CD4-positive, alpha-beta T cell treated with Interleukin-17A for 4 hours (primary cell): Measurements from ENCODE around the gene VIPR2.
"Not testable (repeated sequence)": the region's sequence is repeated elsewhere in the genome, so short reads cannot be mapped to it uniquely, and the experiment has no call there.

Experiments
- DNase-seq: peaks from one replicate; pipeline ENCODE4 v3.0.0-alpha.2; 2020; ENCODE audit warnings: mixed read lengths

The VIPR2 gene

DNA sequence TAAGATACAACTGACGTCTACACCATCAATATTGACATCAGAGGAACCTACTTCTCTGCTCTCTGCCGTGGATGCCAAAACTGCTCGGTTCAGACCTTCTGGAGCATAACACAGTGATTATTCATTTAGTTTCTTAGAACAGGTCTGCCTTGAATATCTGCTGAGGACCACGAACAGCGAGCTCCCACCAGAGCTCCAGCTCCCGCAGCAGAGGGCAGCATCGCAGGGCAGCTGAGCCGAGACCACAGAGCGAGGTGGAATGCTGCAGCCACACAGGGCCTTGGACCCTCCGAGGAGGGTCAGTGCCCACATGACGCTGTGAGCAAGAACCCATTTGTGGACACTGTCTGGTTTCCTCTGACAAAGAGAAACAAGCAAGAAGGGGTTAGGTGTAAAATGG, 6.8 kb downstream of the VIPR2 start:
- DNase-seq = no peak

DNA sequence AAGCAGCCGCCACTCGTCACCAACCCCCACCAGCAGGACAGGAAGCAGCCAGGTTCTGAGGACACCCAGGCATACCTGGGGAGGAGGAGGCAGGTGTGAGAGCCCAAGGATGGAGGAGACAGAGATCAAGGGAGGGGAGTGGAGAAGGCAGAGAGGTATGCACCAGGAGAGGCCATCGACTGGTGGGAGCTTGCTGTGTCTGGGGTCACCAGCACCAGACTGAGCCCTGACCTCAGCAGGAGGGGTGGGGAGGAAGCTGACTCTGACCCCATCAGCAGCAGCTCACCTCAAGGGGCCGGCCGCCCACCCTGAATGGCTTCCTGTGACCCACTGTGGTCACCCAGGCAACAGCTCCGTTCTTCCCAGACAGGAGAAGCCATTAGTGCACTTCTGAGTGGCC, 7.8 kb downstream of the VIPR2 start:
- no peak for DNase-seq

DNA sequence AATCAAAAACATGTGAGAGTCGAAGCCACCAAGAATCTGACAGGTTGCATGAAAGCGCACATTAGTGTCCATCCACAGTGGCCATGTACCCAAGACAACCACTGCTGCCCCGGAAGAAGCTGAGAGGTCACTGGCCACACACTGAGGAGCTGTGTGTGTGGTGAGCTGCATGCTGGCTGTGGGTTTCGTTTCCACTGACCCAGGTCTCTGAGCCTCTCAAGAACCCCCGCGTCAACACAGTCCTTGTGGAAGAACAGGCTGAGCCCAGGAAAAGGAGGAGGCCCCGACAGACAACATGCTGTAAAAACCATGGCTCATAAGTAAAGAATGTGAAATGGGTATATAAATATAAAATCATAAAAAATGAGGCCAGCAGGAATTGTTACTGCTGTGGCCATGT, 8.2 kb downstream of the VIPR2 start:
- DNase-seq = no peak

DNA sequence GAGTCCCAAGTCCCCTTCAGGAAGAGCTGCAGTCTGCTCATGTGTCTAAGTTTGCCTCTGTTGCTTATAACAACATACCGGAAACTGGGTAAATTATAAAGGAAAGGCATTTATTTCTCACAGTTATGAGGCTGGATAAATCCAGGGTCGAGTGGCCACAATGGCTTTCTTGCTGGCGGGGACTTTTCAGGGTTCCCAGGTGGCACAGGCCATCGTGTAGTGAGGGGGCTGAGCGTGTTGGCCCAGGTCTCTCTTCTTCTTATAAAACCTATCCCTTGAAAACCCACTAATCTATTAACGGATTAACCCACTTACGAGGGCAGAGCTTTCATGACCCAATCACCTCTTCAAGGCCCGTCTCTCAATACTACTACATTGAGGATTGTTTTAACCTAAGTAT, 8.7 kb downstream of the VIPR2 start:
- no peak for DNase-seq

DNA sequence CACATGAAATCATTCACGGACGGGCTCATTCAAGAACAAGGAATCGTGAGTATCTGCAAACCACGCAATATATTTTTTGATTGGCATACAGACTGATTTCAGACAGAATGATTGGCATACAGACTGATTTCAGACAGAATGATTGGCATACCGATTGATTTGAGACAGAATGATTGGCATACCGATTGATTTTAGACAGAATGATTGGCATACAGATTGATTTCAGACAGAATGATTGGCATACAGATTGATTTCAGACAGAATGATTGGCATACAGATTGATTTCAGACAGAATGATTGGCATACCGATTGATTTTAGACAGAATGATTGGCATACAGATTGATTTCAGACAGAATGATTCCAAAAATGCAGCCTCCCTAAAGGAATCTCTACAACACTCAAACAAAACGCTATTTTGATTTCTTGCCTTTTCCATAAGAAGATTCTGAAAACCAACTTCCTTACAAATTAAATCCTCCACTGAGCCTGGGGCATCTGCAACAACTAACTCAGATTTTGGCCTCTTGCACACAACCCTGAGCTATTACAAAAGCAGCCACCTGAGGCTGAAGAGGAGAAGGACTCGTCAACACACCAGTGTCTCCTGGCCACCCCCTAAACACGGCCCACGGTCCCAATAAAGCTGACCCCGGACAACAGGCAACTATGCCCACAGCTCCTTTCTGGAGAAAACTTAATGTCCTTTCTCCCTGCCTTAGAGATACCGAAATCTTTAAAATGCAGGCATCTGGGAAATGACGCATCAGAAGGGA, 11.8 kb downstream of the VIPR2 start:
- not testable (repeated sequence) for DNase-seq

DNA sequence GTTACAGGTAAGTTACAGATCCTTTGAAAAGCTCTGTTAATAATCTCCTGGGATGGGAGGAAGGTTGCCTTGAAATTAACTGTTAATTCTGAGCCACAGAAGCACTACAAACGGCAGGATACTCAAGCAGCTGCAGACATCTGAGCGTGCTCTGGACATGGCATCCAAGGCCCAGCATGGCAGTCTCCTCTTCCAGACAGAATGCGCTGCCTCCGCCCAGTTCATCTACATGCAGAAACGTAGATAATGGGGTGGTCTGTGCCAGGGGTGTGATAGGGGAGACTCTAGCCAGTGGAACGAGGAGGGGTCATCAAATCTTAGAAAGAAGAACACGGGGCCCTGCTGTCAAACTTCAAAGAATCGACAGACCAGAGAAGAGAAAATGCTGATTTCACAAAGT, 13.8 kb downstream of the VIPR2 start:
- no peak for DNase-seq

DNA sequence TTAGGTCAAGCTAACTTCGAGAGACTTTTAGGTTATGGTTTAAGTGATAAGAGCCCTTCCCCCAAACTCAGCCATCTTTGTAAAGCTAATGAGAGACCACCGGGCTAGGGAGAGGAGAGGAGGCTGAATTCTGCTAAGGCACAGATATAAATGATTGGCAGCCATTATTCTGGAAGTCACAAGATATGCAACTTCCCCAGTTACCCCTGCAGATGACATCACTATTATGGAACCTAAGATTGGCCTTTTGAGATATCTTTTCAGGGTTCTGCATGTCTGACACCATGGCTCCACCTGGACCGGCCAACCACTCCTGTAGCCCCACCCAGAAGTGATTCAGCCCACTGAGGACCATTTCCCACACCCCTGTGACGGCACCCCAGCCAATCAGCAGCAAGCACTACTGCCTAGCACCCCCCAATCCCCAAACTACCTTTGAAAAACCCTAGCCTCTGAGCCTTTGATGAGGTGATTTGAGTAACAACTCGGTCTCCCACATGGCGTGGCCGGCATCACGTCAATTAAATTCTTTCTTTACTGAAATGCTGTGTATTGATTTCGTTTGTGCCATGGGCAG, 14.4 kb downstream of the VIPR2 start:
- DNase-seq = no peak

DNA sequence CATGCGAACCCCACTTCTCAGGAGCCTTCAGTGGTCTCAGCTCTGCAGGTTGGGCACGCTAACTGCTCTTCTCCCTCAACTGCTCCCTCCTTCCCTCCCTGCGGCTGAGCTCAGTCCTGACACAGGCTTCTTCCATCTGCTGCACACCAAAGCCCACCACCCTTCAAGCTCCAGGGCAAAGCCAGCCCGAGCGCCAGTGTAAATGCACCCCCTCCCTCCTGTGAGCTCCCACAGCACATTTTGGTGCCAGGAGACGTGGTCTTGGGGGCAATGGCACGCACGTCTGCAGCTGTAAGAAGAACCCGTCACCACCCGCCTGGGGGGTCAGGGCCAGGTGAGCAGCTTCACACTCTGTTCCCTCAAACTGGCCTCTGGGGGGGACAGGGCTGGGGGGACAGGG, 15.9 kb downstream of the VIPR2 start:
- no peak for DNase-seq

DNA sequence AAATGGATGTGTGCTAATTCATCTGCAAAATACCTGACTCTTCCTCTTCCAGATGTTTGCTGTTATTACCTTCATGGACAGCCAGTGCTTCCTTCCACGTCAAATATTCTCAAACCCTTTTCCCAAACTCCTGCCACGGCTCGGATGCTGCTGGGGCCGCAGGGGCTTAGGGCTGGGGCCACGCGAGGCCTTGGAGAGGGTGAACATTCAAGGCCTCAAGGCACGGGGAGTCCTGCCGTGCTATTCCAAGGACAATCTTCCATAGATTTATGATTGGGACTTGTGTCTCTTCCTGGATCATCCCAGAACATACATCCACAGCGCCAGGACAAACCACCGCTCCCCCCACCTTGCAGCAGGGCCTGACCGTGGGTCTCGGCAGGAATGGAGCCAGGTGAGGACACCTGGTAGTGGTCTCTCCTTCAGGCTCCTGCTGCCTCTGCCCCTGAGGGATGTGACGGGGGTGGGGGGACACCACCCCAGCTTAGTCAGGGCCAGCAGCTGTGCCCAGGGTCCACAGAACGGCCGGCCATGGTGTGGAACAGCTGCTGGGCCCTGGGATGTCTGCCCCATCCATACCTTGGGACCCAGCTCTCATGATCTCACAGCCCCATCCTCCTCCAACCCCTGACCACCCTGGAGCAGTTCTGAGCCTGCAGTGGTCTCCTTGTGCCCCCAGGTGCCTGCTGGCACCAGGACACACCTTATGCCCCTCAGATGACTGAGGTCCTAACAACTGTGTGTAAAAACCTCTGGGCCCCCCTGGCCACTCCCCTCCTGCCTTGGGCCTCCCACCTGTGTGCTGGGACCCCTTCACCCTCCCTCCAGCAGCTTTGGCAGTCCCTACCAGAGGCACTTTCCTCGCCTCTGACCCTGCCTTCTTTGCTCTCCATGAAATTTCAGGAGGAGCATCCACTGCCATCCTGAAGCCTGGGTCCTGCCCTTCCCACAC, 16.7 kb downstream of the VIPR2 start:
- no peak for DNase-seq

DNA sequence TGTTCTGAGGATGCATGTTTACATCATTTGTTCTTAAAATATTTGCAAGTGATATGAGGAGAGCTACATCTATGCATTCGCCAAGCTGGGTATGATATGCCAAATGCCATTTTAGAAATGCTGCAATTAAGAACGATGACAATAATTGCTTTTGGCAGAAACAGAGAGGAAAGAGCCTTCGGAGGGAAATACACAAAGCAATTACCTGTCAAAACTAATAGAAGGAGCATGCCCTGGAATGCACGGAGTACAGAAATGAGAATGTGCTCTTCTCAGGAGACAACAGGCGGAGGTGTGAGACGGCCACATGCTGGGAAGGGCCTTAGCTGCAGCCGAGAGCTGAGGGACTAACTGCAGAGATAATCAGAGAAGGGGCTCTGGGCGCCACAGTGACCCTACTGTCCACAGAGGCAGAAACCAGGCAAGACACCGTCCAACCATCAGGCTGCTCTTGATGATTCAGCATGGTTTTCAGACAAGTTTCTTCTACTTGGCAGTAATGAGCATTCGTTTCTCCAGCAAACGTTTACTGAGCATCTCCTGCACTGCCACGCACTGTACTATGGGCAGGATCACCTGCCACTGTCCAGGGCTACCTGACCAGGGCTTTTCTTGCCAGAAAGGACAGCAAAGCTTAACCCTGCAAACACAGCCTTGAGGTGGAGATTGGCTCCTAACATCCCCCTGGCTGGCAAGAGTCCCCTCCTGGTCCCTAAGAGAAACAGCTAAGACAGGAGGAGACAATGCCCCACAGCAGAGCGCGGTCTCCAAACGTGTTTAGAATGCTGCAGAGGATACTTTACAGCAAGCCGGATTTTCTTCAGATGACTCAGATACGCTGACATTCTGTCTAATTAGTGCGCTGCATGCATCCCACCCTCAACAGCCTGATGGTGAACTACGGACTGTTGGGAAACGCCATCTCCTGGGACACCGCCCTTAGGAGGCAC, 18.1 kb downstream of the VIPR2 start:
- DNase-seq = no peak

DNA sequence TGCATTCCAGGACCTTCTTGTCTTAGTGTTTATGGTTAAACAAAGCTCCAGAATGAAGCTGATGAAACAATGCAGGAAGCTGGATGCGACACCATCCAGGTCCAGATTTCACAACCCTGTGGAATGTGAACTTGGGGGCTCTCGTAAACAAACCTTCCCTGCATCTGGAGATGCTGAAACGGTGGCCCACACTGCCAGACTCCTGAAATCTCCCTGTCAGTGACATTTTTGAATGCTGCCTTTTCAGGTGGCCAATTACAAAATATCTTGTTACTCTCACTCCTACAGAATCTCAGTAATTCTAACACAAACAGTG, 18.8 kb downstream of the VIPR2 start:
- DNase-seq = no peak

DNA sequence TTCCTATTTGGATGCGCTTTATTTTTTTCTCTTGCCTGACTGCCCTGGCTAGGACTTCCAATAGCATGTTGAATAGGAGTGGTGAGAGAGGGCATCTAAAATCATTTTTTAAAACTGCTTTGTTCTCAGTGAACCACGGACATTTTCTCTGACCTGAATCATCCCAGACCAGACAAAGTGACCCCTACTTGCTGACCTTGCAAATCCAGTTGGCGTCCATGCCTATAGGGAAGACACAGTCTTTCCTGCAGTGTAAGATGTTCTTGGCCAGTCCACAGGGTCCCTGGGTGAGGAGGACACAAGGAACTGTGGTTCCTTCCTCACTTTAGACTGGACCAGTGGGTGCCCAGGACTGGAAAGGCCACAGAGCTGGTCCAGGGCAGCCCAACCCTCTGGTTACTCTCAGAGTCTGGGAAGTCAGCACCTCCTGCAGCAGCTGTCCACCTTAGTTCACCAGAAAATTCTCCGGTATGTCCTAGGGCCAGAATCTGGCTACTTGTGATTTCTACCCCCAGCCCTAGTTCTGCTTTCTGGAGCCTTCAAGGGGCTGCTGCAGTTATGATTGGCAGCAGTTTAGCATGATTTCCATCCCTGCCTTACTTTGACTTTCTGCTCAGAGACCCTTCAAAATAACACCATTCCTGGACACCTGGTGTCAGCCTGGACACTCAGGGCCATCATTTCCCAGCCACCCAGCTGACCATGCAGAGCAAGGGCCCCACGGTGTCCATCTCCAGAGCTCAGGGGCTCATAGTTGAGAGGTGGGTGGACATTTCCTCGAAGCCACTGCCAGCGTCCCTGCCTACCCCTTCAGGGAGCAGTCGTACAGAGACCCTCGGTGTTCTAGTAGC, 19.3 kb downstream of the VIPR2 start:
- no peak for DNase-seq

DNA sequence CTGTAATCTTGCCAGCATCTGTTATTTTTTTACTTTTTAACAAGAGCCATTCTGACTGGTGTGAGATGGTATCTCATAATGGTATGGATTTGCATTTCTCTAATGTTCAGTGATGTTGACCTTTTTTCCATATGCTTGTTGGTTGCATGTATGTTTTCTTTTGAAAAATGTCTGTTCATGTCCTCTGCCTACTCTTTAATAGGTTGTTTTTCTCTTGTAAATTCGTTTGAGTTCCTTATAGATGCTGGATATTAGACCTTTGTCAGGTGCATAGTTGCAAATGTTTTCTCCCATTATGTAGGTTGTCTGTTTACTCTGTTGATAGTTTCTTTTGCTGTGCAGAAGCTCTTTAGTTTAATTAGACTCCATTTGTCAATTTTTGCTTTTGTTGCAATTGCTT, 20.9 kb downstream of the VIPR2 start:
- not testable (repeated sequence) for DNase-seq

DNA sequence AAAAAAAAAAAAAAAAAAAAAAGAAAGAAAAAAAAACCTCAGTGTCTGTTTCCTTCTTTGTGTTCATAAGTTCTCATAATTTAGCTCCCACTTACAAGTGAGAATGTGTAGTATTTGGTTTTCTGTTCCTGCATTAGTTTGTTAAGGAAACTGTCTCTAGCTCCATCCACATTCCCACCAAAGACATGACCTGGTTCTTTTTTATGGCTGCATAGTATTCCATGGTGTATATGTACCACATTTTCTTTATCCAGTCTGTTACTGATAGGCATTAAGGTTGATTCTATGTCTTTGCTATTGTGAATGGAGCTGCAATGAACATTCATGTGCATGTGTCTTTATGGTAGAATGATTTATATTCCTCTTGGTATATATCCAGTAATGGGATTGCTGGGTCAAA, 21.4 kb downstream of the VIPR2 start:
- not testable (repeated sequence) for DNase-seq

DNA sequence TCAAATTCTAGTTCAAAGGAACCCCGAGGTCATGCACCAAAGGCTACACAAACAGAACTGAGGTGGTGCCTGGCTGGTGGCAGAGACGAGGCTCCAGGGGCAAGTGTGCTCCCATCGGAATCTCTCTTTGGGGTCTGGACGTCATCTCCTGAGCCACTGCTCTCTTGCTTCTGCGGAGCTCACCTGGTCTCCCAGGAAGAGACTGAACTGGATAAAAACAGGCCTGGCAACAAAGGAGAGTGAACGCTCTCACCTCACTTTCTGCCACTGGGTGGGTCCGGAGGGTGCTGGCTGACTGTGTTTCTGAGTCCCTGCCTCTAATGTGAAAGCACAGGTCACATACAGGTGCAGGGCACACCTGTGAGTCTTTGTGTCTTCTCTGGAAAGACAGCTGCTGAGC, 22.4 kb downstream of the VIPR2 start:
- no peak for DNase-seq

DNA sequence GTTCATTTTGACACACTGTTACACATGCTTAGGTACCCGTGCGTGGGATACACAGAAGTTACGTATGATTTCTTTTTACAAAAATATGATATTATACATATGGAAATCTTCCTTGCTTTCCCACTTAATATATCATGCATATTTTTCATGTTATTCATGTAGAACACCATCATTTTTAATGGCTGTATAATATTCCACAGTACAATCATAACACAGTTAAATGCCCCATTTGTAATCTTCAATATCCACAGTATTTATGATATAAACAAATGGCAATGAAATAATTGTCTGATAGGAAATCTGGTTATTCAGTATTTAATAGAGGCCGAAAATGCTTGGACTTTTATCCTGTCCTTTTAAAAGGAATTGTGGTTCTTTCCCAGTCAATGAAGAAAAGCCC, 23.2 kb downstream of the VIPR2 start:
- DNase-seq = no peak

DNA sequence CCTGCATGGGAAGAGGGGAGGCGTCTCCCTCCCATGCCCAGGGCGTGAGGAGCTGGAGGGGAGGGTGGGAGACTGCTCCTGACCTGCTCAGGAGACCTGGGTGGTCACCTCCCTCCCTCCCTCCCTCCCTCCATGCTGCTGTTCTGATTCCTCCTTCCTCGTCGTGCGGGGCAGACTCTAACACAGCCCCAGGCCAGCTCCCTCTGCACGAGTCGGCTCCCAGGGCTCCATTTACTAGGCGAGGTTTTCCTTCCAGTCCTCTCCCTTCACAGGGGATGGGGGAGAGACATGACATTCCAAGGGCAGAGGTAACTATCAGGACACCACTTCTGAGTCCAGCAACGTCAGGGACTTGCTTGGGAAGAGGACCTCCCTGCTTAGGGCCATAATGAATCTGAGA, 23.6 kb downstream of the VIPR2 start:
- no peak for DNase-seq

DNA sequence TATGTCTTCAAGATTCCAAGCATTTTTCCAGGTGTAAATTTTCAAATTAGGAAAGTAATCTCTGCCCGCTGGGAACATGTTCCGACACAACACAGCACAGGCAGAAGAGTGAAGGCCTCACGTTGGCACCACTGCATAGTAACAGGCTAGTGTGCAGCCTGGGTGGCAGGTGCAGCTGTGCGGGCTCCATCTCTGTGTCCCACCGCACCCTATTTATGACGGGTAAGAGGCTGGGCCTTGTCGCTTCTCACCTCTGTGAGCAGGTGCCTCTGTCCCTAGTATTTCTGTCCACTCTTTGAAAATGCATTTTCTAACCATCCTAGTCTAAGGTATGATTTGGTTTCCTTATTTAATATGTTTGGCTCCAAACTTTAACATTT, 24.1 kb downstream of the VIPR2 start:
- no peak for DNase-seq

DNA sequence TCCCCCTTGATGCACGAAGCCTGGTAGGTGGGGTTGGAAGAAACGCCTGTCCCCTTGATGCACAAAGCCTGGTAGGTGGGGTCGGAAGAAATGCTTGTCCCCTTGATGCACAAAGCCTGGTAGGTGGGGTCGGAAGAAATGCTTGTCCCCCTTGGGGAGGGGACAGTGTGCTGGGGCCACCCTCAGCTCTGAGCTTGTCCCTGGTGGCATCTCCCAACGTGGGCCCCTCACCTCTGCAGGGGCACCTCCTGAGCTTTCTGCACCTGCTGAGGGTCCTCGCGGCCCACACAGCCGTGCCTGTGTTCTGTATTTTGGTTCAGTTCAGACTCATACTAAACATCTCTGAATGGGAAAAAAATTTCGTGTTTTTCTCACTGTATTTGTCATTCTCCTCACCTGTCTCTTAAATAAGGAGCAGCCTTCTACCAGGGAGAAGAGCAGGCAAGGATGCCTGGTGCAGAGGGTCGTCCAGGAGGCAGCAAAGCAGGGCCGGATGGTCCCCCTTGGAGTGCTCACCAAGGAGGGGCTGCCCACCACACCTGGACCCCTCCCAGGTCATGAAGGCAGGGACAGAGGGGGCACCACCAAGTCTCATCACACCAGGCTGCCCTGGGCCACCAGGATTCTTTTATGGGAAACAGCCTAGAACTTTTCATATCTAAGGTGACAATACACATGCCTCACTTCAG, 24.7 kb downstream of the VIPR2 start:
- no peak for DNase-seq

DNA sequence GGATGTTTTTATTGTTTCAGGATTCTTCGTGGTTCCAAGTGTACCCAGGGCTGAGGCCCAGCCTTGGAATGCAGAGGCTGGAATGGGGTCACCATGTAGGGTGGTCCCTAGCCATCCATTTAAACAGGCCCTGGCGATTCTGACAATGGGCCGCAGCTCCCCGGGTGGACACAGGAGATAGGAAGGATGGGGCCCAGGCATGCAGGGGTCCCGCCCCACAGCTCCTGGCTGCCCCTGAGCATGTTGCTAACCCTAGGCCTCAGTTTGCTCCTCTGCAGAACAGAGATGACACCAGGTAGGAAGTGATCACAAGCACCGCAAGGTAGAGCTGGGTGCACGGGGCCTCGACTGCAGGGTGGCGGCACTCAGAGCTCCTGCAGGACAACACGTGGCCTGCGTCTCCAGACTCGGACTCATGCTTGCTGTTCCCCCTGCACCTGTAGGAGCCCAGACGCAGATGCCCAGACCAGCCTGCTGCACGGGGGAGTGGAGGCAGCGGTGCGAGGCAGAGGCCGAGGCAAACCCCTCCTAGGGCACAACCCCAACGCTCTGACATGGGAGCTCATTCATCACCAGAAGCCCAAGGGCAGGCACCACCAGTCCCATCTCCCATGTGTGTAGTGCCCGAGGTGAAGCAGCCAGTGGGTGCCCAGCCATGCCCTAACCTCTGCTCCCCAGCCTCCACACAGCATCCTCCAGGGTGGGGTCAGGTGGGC, 25.5 kb downstream of the VIPR2 start:
- no peak for DNase-seq

DNA sequence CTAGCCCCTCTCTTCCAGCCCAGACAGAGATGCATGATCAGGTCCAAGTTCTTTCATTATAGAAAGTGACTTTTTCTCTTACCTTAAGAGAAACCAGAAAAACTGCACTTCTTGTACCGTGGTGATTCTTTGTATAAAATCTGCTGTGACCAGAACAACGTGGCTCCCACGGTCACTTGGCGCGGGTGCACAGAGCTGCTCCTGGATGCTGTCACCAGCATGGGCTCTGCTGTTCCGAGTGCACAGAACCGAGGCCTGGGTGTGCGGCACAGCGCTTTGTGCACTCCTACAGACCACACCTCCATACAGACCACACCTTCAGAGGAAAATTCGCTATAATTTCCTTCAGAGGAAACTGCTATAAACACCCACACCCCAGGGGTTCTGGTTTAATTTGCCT, 26.0 kb downstream of the VIPR2 start:
- no peak for DNase-seq
